Neuronal stem cell (in vitro differentiated cells): Measurements from ENCODE around the gene SERPINH1.
"Not testable (repeated sequence)": the region's sequence is repeated elsewhere in the genome, so short reads cannot be mapped to it uniquely, and the experiment has no call there.

Experiments used
- DNase-seq: peaks from one replicate; pipeline ENCODE4 v3.0.0-alpha.2; 2013; ENCODE audit warnings: low spot score
- H2AFZ ChIP-seq: one replicate; pipeline ENCODE4 v1.6.1; 2013; ENCODE audit warnings: mild to moderate bottlenecking, low read length, inconsistent platforms
- H2AK5ac ChIP-seq: 2 replicates; pipeline ENCODE4 v1.6.1; 2013; ENCODE audit warnings: low read depth, mild to moderate bottlenecking, inconsistent platforms, low read length, moderate library complexity, mixed read lengths
- H2BK120ac ChIP-seq: 2 replicates; pipeline ENCODE4 v1.6.1; 2013; ENCODE audit warnings: low read depth, mild to moderate bottlenecking, inconsistent platforms, low read length, moderate library complexity, mixed read lengths
- H2BK12ac ChIP-seq: one replicate; pipeline ENCODE4 v1.6.1; 2013; ENCODE audit warnings: low read length, inconsistent platforms
- H2BK15ac ChIP-seq: 2 replicates; pipeline ENCODE4 v1.6.1; 2013; ENCODE audit warnings: mild to moderate bottlenecking, low read length, inconsistent platforms, mixed read lengths
- H2BK5ac ChIP-seq: one replicate; pipeline ENCODE4 v1.6.1; 2013; ENCODE audit warnings: inconsistent platforms, mild to moderate bottlenecking, low read length, moderate library complexity
- H3K14ac ChIP-seq: one replicate; pipeline ENCODE4 v1.6.1; 2013; ENCODE audit warnings: low read length, inconsistent platforms
- H3K18ac ChIP-seq: 2 replicates; pipeline ENCODE4 v1.6.1; 2013; ENCODE audit warnings: low read length, inconsistent platforms
- H3K23ac ChIP-seq: 2 replicates; pipeline ENCODE4 v1.6.1; 2013; ENCODE audit warnings: low read depth, mild to moderate bottlenecking, mixed read lengths, low read length, inconsistent platforms; ENCODE audit not compliant: poor library complexity
- H3K27ac ChIP-seq: replicated peaks from 3 replicates; pipeline ENCODE4 v1.5.1; 2013; ENCODE audit warnings: low read length, inconsistent platforms
- H3K27me3 ChIP-seq, 3 experiments: 2 replicates each; pipeline ENCODE4 v1.6.1; 2013; ENCODE audit warnings: low read length in 3 of 3, mild to moderate bottlenecking in 2 of 3, inconsistent platforms in 1 of 3, low read depth in 1 of 3, mixed read lengths in 1 of 3, moderate library complexity in 1 of 3; ENCODE audit not compliant: control insufficient read depth in 3 of 3, insufficient read depth in 3 of 3
- H3K36me3 ChIP-seq, 2 donors: replicated peaks in 1 of 2; 2 replicates each; pipeline ENCODE4 v1.6.1; 2013; ENCODE audit warnings: low read length in 2 of 2; ENCODE audit not compliant: control insufficient read depth in 2 of 2, insufficient read depth in 2 of 2
- H3K4ac ChIP-seq: 2 replicates; pipeline ENCODE4 v1.6.1; 2013; ENCODE audit warnings: inconsistent platforms, mild to moderate bottlenecking, low read length, moderate library complexity
- H3K4me1 ChIP-seq, 2 donors: 1 replicate in 1 of 2; 2 replicates in 1 of 2; pipeline ENCODE4 v1.6.1; 2013; ENCODE audit warnings: low read length in 2 of 2, low read depth in 1 of 2; ENCODE audit not compliant: control insufficient read depth in 2 of 2, insufficient read depth in 1 of 2
- H3K4me2 ChIP-seq: one replicate; pipeline ENCODE4 v1.6.1; 2013; ENCODE audit warnings: mild to moderate bottlenecking, low read length, inconsistent platforms; ENCODE audit not compliant: insufficient read depth, poor library complexity, severe bottlenecking
- H3K4me3 ChIP-seq, 2 donors: 2 replicates each; pipeline ENCODE4 v1.5.1; 2013; ENCODE audit warnings: low read length in 2 of 2, mild to moderate bottlenecking in 2 of 2, inconsistent platforms in 1 of 2, moderate library complexity in 1 of 2
- H3K79me1 ChIP-seq: one replicate; pipeline ENCODE4 v1.6.1; 2013; ENCODE audit warnings: low read depth, mild to moderate bottlenecking, inconsistent platforms, low read length, moderate library complexity
- H3K9ac ChIP-seq: one replicate; pipeline ENCODE4 v1.6.1; 2013; ENCODE audit warnings: mild to moderate bottlenecking, low read depth, low read length, inconsistent platforms; ENCODE audit not compliant: poor library complexity
- H3K9me3 ChIP-seq, 2 donors: replicated peaks in 1 of 2; 2 replicates each; pipeline versions ENCODE3 to v1.6.1; 2013; ENCODE audit warnings: low read length in 2 of 2, mild to moderate bottlenecking in 2 of 2, inconsistent platforms in 1 of 2, low read depth in 1 of 2, mixed read lengths in 1 of 2, moderate library complexity in 1 of 2; ENCODE audit not compliant: control insufficient read depth in 2 of 2, insufficient read depth in 1 of 2
- H4K8ac ChIP-seq: one replicate; pipeline ENCODE4 v1.6.1; 2013; ENCODE audit warnings: low read depth, mild to moderate bottlenecking, inconsistent platforms, low read length, moderate library complexity
- H4K91ac ChIP-seq: one replicate; pipeline ENCODE4 v1.6.1; 2013; ENCODE audit warnings: low read length, low read depth, mild to moderate bottlenecking, inconsistent platforms; ENCODE audit not compliant: poor library complexity
- WGBS, 2 donors: extraction: QIAGEN DNeasy Blood & Tissue Kit; methylation state at CpG; one replicate each; pipeline ENCODE4 v1.1.7; 2013; ENCODE audit warnings: missing lambda C conversion rate in 2 of 2, mixed read lengths in 1 of 2; ENCODE audit not compliant: insufficient read length in 2 of 2, insufficient replicate concordance in 1 of 2; ENCODE audit errors: extremely low coverage in 2 of 2; 5-methylcytosine and 5-hydroxymethylcytosine counted together

SERPINH1 gene

GRCh38 chr11:75583718-75584658 is 21.9 kb downstream of the SERPINH1 start:
- peak overlapping the region; percentile 49 for H2BK15ac ChIP-seq
- no CpG with 5 or more reads among the region's 42 CpGs for WGBS, 2 donors

GRCh38 chr11:75584659-75585292 is 22.7 kb downstream of the SERPINH1 start:
- WGBS, 2 donors = no CpG with 5 or more reads among the region's 12 CpGs

More at GRCh38 chr11:75583718-75584658, 21.9 kb downstream of the SERPINH1 start:
- Histone ChIP-seq H4K91ac (peak overlapping the region; percentile 93), H2AK5ac (peak overlapping the region; percentile 86), H3K27ac (peak overlapping the region; percentile 95), H3K9me3 (peaks cover 0 to 3% of the 10 kb centered on the region in 2 donors), H3K4ac (peak overlapping the region; percentile 59), H2BK5ac (peak overlapping the region; percentile 98), H3K27me3 (no peaks in the 10 kb centered on the region), H3K36me3 (no peaks in the 10 kb centered on the region), H4K8ac (no peak overlapping the region), H3K9ac (peak overlapping the region; percentile 83), H2BK12ac (no peak overlapping the region), H2AFZ (peak overlapping the region; percentile 90), H2BK120ac (peak overlapping the region; percentile 61), H3K4me2 (peak overlapping the region; percentile 73), H3K23ac (peak overlapping the region; percentile 53), H3K4me3 (peak overlapping the region; percentile 64 to 80), H3K4me1 (peaks cover 12% of the 10 kb centered on the region in 2 donors), H3K18ac (peak overlapping the region; percentile 98), H3K79me1 (no peaks in the 10 kb centered on the region), H3K14ac (peak overlapping the region; percentile 95)
- DNase-seq = peak; percentile 69

DNA sequence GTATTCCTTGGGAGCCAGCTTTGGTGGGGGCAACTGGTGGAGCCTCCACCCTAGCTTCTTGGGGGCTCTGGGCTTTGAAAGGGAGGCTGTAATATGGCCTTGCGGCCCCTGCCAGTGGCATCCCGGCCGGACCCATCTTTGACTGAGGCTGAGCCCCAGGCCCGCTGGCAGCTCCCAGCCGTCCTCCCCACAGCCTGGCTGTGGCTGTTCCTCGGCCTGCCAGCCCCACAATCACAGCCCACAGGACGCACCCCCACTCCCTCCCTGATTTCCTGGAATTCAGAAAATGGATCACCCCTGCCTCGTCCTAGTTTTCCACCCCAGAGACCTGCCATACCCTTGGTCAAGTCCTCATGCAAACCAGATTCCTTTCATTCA is 23.2 kb downstream of the SERPINH1 start:
- peaks cover 12% of the 10 kb centered on the region in 2 donors for H3K4me1 ChIP-seq
- H3K14ac ChIP-seq = no peak overlapping the region
- DNase-seq = no peak
- no peak overlapping the region for H3K4ac ChIP-seq
- H3K79me1 ChIP-seq = no peaks in the 10 kb centered on the region
- H2BK15ac ChIP-seq = no peak overlapping the region
- no peak overlapping the region for H2BK5ac ChIP-seq
- no peak overlapping the region for H4K8ac ChIP-seq
- peak overlapping the region; percentile 46 for H3K18ac ChIP-seq
- no peak overlapping the region for H3K9ac ChIP-seq
- no peak overlapping the region for H3K27ac ChIP-seq
- no peaks in the 10 kb centered on the region for H3K27me3 ChIP-seq
- no peak overlapping the region for H3K4me2 ChIP-seq
- no CpG with 5 or more reads among the region's 8 CpGs for WGBS, 2 donors
- H3K4me3 ChIP-seq = no peak overlapping the region
- no peak overlapping the region for H4K91ac ChIP-seq
- no peak overlapping the region for H2AFZ ChIP-seq
- H2AK5ac ChIP-seq = no peak overlapping the region
- H2BK120ac ChIP-seq = no peak overlapping the region
- H3K23ac ChIP-seq = no peak overlapping the region
- H3K36me3 ChIP-seq = no peaks in the 10 kb centered on the region
- no peak overlapping the region for H2BK12ac ChIP-seq
- H3K9me3 ChIP-seq = peaks cover 0 to 3% of the 10 kb centered on the region in 2 donors

More at GRCh38 chr11:75584659-75585292, 22.7 kb downstream of the SERPINH1 start:
- peak overlapping the region in 1 of 2 donors; percentile 64 for H3K4me3 ChIP-seq
- not testable (repeated sequence) for DNase-seq, H3K9me3 ChIP-seq, H3K9ac ChIP-seq, H3K4me2 ChIP-seq, H2BK15ac ChIP-seq, H2AK5ac ChIP-seq, H3K23ac ChIP-seq, H3K18ac ChIP-seq, H3K14ac ChIP-seq, H3K4ac ChIP-seq, H2AFZ ChIP-seq, H3K79me1 ChIP-seq, H2BK120ac ChIP-seq, H2BK12ac ChIP-seq, H3K27me3 ChIP-seq, H3K36me3 ChIP-seq, H2BK5ac ChIP-seq
- peak overlapping the region; percentile 16 for H4K91ac ChIP-seq
- H3K27ac ChIP-seq = peak overlapping the region; percentile 95
- H4K8ac ChIP-seq = peak overlapping the region; percentile 70
- H3K4me1 ChIP-seq = peaks cover 12% of the 10 kb centered on the region in 2 donors

- Histone ChIP-seq H3K36me3 (no peaks in the 10 kb centered on the region), H2BK15ac (no peak overlapping the region), H3K14ac (no peak overlapping the region), H3K9me3 (peaks cover 0 to 3% of the 10 kb centered on the region in 2 donors), H2BK12ac (no peak overlapping the region), H3K23ac (peak overlapping the region; percentile 17), H2AK5ac (peak overlapping the region; percentile 51), H4K8ac (no peak overlapping the region), H3K4me1 (peaks cover 12% of the 10 kb centered on the region in 2 donors), H3K27me3 (no peaks in the 10 kb centered on the region), H2AFZ (no peak overlapping the region), H3K79me1 (no peaks in the 10 kb centered on the region), H3K4ac (no peak overlapping the region), H3K4me2 (no peak overlapping the region), H2BK5ac (no peak overlapping the region), H3K9ac (no peak overlapping the region), H3K18ac (no peak overlapping the region), H3K4me3 (no peak overlapping the region), H4K91ac (no peak overlapping the region), H3K27ac (no peak overlapping the region), H2BK120ac (no peak overlapping the region)
- no CpG with 5 or more reads among the region's 3 CpGs for WGBS, 2 donors
- DNase-seq = no peak
Observed at GRCh38 chr11:75586395-75586794, 24.3 kb downstream of the SERPINH1 start.
